ENCODE data around the gene TMEM125. TPM values are rescaled to one million over a fixed set of nuclear protein-coding genes. Genes with fewer than 3 reads are reported as not detected.

TMEM125 gene
- total RNA-seq, 4 donors from 2014 or later, result 0.20 to 2.6 (median 0.21) TPM; not detected in 1

DNA sequence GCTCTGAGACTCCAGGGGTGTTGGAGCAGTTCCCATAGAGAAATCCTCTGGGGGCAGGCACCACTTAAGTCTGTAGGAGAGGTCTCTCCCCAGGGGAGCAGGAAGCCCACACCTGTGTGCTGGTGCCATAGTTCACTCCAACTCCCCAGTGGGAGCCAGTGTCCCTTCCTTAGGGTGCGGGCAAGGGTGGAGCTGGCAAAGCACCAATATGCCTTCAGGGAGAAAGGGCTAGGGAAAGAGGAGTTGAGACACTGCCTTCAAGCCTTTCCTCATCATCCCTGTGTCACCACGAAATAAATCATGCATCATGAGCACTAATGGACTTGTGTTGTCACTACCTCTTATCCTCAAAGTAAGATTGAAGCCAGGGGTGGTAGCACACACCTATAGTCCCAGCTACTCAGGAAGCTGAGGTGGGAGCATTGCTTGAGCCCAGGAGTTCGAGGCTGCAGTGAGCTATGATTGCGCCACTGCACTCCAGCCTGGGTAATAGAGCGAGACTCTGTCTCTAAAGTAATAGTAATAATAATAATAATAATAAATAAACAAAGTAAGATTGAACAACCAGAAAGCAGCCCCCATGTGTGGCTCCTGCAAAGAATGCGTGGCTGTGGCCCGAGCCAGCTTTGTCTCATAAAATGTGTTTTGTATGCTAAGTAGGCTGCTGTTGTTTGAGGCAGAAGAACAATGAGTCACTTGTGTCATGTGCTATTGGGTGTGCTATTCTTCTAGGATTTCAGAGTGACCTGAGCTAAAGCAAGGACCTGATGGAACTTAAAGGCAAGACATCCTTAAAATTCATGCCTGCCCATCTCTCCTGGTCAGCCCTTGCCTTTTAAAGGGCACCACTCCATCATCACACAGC is 24.3 kb downstream of the TMEM125 start:
- TF ChIP-seq EP300 (IDR thresholded peaks at IDR 0.05) (no peak), POLR2A (IDR thresholded peaks at IDR 0.05) (no peak), CTCF (IDR thresholded peaks at IDR 0.05) (no peak)
- WGBS, 2 donors, result 60 to 69% methylated on average over 7 of the region's 7 CpGs
- Histone ChIP-seq H3K4me1 (peaks cover 0 to 46% (median 21%) of the 10 kb centered on the region in 4 donors), H3K27ac (peak overlapping the region; percentile 3 to 87 (median 61)), H3K27me3 (no peaks in the 10 kb centered on the region), H3K36me3 (no peaks in the 10 kb centered on the region), H3K9me3 (no peaks in the 10 kb centered on the region), H3K4me3 (no peak overlapping the region)
- DNase-seq (ENCODE audit: low spot score in 2 of 2), result no peak

- WGBS, 2 donors, result 84 to 95% methylated on average over 8 of the region's 8 CpGs
- Histone ChIP-seq H3K27ac (peak overlapping the region; percentile 3 to 87 (median 61)), H3K9me3 (no peaks in the 10 kb centered on the region), H3K4me3 (no peak overlapping the region), H3K27me3 (no peaks in the 10 kb centered on the region), H3K36me3 (no peaks in the 10 kb centered on the region), H3K4me1 (peaks cover 0 to 48% (median 21%) of the 10 kb centered on the region in 4 donors)
- no peak for TF ChIP-seq POLR2A (IDR thresholded peaks at IDR 0.05)
- TF ChIP-seq EP300 (IDR thresholded peaks at IDR 0.05), result no peak
- TF ChIP-seq CTCF (IDR thresholded peaks at IDR 0.05), result no peak
- no peak for DNase-seq (ENCODE audit: low spot score in 2 of 2)
Observed at GRCh38 chr1:43294761-43295160, 25.0 kb downstream of the TMEM125 start.

GRCh38 chr1:43296207-43296606 is 26.4 kb downstream of the TMEM125 start:
- Histone ChIP-seq H3K9me3 (no peaks in the 10 kb centered on the region), H3K4me3 (no peak overlapping the region), H3K27me3 (no peaks in the 10 kb centered on the region), H3K4me1 (peaks cover 0 to 57% (median 21%) of the 10 kb centered on the region in 4 donors), H3K36me3 (no peaks in the 10 kb centered on the region), H3K27ac (peak overlapping the region; percentile 3 to 87 (median 66))
- WGBS, 2 donors, result 12 to 26% methylated on average over 1 of the region's 1 CpG
- TF ChIP-seq POLR2A (IDR thresholded peaks at IDR 0.05), result no peak
- no peak for TF ChIP-seq CTCF (IDR thresholded peaks at IDR 0.05)
- TF ChIP-seq EP300 (IDR thresholded peaks at IDR 0.05), result no peak
- no peak for DNase-seq (ENCODE audit: low spot score in 2 of 2)

DNA sequence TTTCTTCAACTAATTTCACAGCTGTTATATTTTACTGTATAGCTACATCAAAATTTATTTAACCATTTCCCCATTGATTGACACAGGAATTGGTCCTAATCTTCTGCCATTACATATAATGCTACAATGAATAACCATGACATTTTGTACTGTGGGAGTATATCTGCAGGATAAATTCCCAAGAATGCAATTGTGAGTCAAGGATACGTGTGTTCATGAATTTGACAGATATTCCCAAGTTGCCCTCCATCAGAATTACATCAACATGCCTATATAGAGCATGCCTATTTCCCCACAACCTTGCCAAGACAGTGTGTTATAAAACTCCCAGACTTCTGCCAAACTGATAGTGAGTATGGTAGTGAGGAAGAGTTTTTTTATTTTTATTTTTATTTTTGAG is 28.3 kb downstream of the TMEM125 start:
- peak overlapping the region in 2 of 4 donors; percentile 47 to 82 for H3K27ac ChIP-seq
- no peak overlapping the region for H3K4me3 ChIP-seq
- H3K4me1 ChIP-seq, result peaks cover 0 to 57% (median 21%) of the 10 kb centered on the region in 4 donors
- no peaks in the 10 kb centered on the region for H3K27me3 ChIP-seq
- H3K36me3 ChIP-seq, result no peaks in the 10 kb centered on the region
- 58 to 61% methylated on average over 1 of the region's 1 CpG for WGBS, 2 donors
- H3K9me3 ChIP-seq, result no peaks in the 10 kb centered on the region
- TF ChIP-seq EP300 (IDR thresholded peaks at IDR 0.05) (no peak), POLR2A (IDR thresholded peaks at IDR 0.05) (no peak), CTCF (IDR thresholded peaks at IDR 0.05) (no peak)
- DNase-seq (ENCODE audit: low spot score in 2 of 2), result no peak

GRCh38 chr1:43299101-43299500 is 29.3 kb downstream of the TMEM125 start:
- Histone ChIP-seq H3K4me3 (no peak overlapping the region), H3K36me3 (no peaks in the 10 kb centered on the region), H3K27me3 (no peaks in the 10 kb centered on the region), H3K27ac (peak overlapping the region; percentile 12 to 82 (median 36)), H3K4me1 (peaks cover 0 to 57% (median 24%) of the 10 kb centered on the region in 4 donors), H3K9me3 (no peaks in the 10 kb centered on the region)
- no peak for DNase-seq (ENCODE audit: low spot score in 2 of 2)
- TF ChIP-seq POLR2A (IDR thresholded peaks at IDR 0.05), result no peak
- TF ChIP-seq CTCF (IDR thresholded peaks at IDR 0.05), result no peak
- no peak for TF ChIP-seq EP300 (IDR thresholded peaks at IDR 0.05)

Data from tibial nerve (tissue), 4 donors.